Measurements from ENCODE around the gene NAXD. TPM values are rescaled to one million over a fixed set of nuclear protein-coding genes. Genes with fewer than 3 reads are reported as not detected.

Gene NAXD
- total RNA-seq, 1 donor from 2014 or later, result 17.2 TPM

DNA sequence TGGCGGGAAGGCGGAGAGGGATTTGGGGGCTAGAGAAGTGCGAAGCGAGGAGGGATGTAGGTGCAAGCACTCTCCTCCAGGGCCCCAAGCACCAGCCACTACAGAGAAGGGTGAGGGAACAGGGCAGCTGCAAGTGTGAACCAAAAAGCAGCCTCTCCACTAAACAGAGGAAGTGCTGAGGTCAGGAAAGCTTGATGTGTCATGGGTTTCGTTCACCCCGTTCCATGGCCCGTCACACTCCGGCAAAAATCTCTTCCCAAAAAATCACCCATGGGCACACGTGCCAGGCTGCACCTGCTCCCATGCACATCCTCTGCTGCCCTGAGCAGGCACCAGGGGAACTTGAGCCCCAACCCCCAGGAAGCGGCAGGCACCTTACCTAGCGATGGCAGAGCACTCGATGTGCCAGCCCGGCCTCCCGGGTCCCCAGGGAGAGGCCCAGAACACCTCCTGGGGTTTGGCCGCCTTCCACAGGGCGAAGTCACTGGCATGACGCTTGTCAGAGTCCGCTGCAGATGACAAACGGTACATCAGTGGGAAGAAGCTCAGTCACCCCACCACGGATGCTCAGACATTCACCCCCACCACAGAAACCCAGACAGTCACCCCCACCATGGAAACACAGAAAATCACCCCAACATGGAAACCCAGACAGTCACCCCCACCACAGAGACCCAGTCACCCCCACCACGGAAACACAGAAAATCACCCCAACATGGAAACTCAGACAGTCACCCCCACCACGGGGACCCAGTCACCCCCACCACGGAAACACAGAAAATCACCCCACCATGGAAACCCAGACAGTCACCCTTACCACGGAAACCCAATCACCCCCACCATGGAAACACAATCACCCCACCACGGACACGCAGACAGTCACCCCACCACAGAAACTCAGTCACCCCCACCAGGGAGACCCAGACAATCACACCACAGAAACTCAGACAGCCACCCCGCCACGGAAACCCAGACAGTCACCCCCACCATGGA lies 61.5 kb downstream of the NAXD start:
- no peaks in the 10 kb centered on the region for H3K4me1 ChIP-seq
- no peaks in the 10 kb centered on the region for H3K9me3 ChIP-seq
- no peak overlapping the region for H3K4me3 ChIP-seq
- intact Hi-C loops (cut with DNase I), result no loop called here
- peaks cover 0 to 44% of the 10 kb centered on the region in 2 donors for H3K36me3 ChIP-seq
- H3K27me3 ChIP-seq, result no peaks in the 10 kb centered on the region
- DNase-seq (ENCODE audit: extremely low spot score in 2 of 2), result no peak
- TF ChIP-seq, protein P1, sequence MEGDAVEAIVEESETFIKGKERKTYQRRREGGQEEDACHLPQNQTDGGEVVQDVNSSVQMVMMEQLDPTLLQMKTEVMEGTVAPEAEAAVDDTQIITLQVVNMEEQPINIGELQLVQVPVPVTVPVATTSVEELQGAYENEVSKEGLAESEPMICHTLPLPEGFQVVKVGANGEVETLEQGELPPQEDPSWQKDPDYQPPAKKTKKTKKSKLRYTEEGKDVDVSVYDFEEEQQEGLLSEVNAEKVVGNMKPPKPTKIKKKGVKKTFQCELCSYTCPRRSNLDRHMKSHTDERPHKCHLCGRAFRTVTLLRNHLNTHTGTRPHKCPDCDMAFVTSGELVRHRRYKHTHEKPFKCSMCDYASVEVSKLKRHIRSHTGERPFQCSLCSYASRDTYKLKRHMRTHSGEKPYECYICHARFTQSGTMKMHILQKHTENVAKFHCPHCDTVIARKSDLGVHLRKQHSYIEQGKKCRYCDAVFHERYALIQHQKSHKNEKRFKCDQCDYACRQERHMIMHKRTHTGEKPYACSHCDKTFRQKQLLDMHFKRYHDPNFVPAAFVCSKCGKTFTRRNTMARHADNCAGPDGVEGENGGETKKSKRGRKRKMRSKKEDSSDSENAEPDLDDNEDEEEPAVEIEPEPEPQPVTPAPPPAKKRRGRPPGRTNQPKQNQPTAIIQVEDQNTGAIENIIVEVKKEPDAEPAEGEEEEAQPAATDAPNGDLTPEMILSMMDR (IDR thresholded peaks at IDR 0.05), result no peak
- no peak overlapping the region for H3K27ac ChIP-seq

DNA sequence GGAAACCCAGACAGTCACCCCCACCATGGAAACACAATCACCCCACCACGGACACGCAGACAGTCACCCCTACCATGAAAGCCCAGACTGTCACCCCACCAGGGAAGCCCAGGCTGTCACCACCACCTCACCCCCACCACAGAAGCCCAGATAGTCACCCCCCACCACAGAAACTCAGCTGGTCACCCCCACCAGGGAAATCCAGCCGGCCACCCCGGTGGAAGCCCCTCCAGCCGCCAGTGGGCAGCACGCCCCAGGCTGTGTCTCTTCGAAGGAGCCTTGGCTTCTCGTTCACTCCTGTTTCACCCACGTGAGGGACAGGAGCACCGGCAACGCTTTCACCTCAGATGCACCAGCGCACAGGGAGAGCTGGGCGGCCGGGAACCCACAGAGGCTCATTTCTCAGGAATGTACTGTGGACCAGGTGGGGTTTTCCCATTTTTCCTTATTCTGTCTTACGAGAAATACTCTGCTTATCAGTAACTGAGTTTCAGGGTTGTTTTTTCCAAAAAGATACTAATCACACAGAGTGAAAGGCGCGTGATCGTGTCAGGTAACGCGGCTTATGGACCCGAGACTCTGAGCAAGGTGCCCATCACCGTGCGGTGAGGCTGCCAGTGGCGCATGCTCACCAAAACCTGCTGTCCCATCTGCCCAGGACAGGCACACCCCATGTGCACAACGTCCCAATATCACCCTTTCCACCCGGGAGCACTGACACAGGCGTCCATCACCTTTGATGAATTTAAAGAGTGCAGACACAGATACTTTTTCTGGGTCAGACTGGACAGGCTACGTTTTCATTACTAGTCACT lies 62.6 kb downstream of the NAXD start:
- Histone ChIP-seq H3K27ac (no peak overlapping the region), H3K36me3 (peaks cover 0 to 55% of the 10 kb centered on the region in 2 donors), H3K4me1 (no peaks in the 10 kb centered on the region), H3K9me3 (no peaks in the 10 kb centered on the region), H3K4me3 (no peak overlapping the region), H3K27me3 (no peaks in the 10 kb centered on the region)
- no peak for DNase-seq (ENCODE audit: extremely low spot score in 2 of 2)
- intact Hi-C loops (cut with DNase I), result no loop called here
- no peak for TF ChIP-seq POLR2A (IDR thresholded peaks at IDR 0.05)
- TF ChIP-seq, protein P1 (IDR thresholded peaks at IDR 0.05), result no peak

DNA sequence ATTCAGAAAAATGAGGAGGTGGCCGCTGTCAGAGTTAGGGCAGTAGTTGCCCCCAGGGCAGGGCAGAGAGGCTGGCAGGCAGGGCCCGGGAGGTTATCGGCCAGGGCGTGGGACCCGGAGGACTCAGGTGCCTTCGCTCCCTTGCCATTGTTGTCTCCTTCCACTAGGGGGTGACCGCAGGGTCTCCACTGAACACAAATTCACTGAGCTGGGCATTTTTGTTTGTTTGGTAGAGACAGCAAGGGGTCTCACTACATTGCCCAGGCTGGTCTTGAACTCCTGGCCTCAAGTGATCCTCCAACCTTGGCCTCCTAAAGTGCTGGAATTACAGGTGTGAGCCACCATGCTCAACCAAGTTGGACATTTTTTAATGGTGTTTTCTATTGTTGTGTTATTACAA lies 65.5 kb downstream of the NAXD start:
- intact Hi-C loops (cut with DNase I), result no loop called here
- H3K27me3 ChIP-seq, result no peaks in the 10 kb centered on the region
- no peak overlapping the region for H3K27ac ChIP-seq
- TF ChIP-seq, protein P1 (IDR thresholded peaks at IDR 0.05), result no peak
- TF ChIP-seq POLR2AphosphoS5 (IDR thresholded peaks at IDR 0.05; ENCODE audit: insufficient read depth in 1 of 2, low read depth in 1 of 2) (no peak), POLR2A (IDR thresholded peaks at IDR 0.05) (no peak)
- H3K4me1 ChIP-seq, result peaks cover 6% of the 10 kb centered on the region
- H3K9me3 ChIP-seq, result no peaks in the 10 kb centered on the region
- no peak overlapping the region for H3K4me3 ChIP-seq
- no peak for DNase-seq (ENCODE audit: extremely low spot score in 2 of 2)
- H3K36me3 ChIP-seq, result peaks cover 0 to 57% of the 10 kb centered on the region in 2 donors

DNA sequence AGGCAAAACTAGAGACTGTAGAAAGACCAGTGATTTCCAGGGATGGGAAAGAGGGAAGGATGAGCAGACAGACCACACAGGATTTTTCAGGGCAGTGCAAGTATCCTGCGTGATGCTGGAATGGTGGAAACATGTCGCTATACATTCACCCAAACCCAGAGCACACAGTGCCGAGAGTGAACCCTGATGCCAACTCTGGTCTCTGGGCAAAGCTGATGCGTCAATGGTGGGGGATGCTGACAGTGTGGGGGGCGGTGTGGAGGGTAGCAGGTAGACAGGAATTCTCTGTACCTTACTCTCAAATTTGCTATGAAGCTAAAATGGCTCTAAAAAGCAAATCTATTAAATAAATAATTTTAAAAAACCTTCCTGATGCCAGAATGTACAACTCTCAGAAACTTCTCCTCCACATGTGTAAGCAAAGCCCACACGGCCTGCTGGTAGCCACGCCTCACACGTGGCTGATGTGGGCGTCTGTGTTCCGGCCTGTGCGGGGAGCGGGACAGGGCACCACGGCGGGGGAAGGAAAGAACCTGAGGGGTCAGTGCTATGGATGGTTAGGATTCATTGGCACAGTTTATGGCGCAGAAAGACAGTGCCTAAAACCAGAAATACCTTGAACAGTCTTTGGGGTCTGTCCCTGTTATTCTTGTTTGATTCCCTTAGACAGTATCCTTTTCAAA lies 66.7 kb downstream of the NAXD start:
- intact Hi-C loops (cut with DNase I), result no loop called here
- H3K36me3 ChIP-seq, result peaks cover 0 to 52% of the 10 kb centered on the region in 2 donors
- H3K4me1 ChIP-seq, result peaks cover 6% of the 10 kb centered on the region
- DNase-seq (ENCODE audit: extremely low spot score in 2 of 2), result no peak
- H3K27ac ChIP-seq, result no peak overlapping the region
- no peak for TF ChIP-seq POLR2AphosphoS5 (IDR thresholded peaks at IDR 0.05; ENCODE audit: insufficient read depth in 1 of 2, low read depth in 1 of 2)
- TF ChIP-seq POLR2A (IDR thresholded peaks at IDR 0.05), result no peak
- TF ChIP-seq, protein P1 (IDR thresholded peaks at IDR 0.05), result no peak
- no peaks in the 10 kb centered on the region for H3K27me3 ChIP-seq
- no peaks in the 10 kb centered on the region for H3K9me3 ChIP-seq
- H3K4me3 ChIP-seq, result no peak overlapping the region

All from vagina (tissue), 2 donors.